ENCODE results near the gene MRGPRX3. TPM values are rescaled to one million over a fixed set of nuclear protein-coding genes. Genes with fewer than 3 reads are reported as not detected.
A peak's percentile ranks its signal among the peaks of the same experiment; 100 is the strongest.

MRGPRX3 gene
- total and polyA plus RNA-seq, 8 donors = not detected

- H3K4me1 ChIP-seq = no peaks in the 10 kb centered on the region
- WGBS, 2 donors = 77 to 82% methylated on average over 3 of the region's 3 CpGs
- no peak for TF ChIP-seq CTCF (IDR thresholded peaks at IDR 0.05)
- H3K27ac ChIP-seq = no peak overlapping the region
- ATAC-seq = no peak
- intact Hi-C loops (cut with DNase I) = no loop called here
- H3K27me3 ChIP-seq = peaks cover 0 to 4% (median 0%) of the 10 kb centered on the region in 4 donors
- no peaks in the 10 kb centered on the region for H3K9me3 ChIP-seq
- FAIRE-seq = no peak
- no peaks in the 10 kb centered on the region for H3K36me3 ChIP-seq
- no peak for DNase-seq
- H3K4me3 ChIP-seq = no peak overlapping the region
Observed at GRCh38 chr11:18151581-18151980, 19.2 kb downstream of the MRGPRX3 start.

GRCh38 chr11:18168372-18168771 is 36.0 kb downstream of the MRGPRX3 start:
- DNase-seq (no peak), ATAC-seq (no peak), FAIRE-seq (no peak)
- Histone ChIP-seq H3K27ac (no peak overlapping the region), H3K9me3 (no peaks in the 10 kb centered on the region), H3K27me3 (no peaks in the 10 kb centered on the region), H3K4me3 (no peak overlapping the region), H3K36me3 (no peaks in the 10 kb centered on the region), H3K4me1 (no peaks in the 10 kb centered on the region)
- intact Hi-C loops (cut with DNase I) = no loop called here
- WGBS, 2 donors = 46 to 61% methylated on average over 1 of the region's 1 CpG
- TF ChIP-seq CTCF (IDR thresholded peaks at IDR 0.05) = no peak

- FAIRE-seq (no peak), ATAC-seq (peak in 3 of 4 donors; percentile 33 to 56 (median 51)), DNase-seq (no peak)
- H3K4me1 ChIP-seq = no peaks in the 10 kb centered on the region
- intact Hi-C loops (cut with DNase I) = no loop called here
- TF ChIP-seq CTCF (IDR thresholded peaks at IDR 0.05) = no peak
- H3K27me3 ChIP-seq = peaks cover 0 to 6% (median 0%) of the 10 kb centered on the region in 4 donors
- no peak overlapping the region for H3K27ac ChIP-seq
- no peaks in the 10 kb centered on the region for H3K9me3 ChIP-seq
- H3K36me3 ChIP-seq = no peaks in the 10 kb centered on the region
- WGBS, 2 donors = 50 to 68% methylated on average over 4 of the region's 4 CpGs
- H3K4me3 ChIP-seq = no peak overlapping the region
Observed at GRCh38 chr11:18171377-18172000, 39.1 kb downstream of the MRGPRX3 start.

GRCh38 chr11:18172666-18173065 is 40.3 kb downstream of the MRGPRX3 start, which contains the start of gene MRGPRX4:
Gene MRGPRX4 (plus strand): TSS chr11:18172837. CDS start chr11:18173257, 420 bp downstream.
- no peak within 1 kb of the TSS for H3K27ac ChIP-seq
- no peaks in the 10 kb centered on the region for H3K36me3 ChIP-seq
- DNase-seq (no peak), FAIRE-seq (no peak), ATAC-seq (no peak)
- H3K27me3 ChIP-seq = peaks cover 0 to 6% (median 0%) of the 10 kb centered on the region in 4 donors
- no peaks in the 10 kb centered on the region for H3K4me1 ChIP-seq
- H3K4me3 ChIP-seq = no peak within 1 kb of the TSS
- intact Hi-C loops (cut with DNase I) = no loop called here
- no peak for TF ChIP-seq CTCF (IDR thresholded peaks at IDR 0.05)
- WGBS, 2 donors = 60 to 62% methylated on average over 3 of the region's 3 CpGs
- H3K9me3 ChIP-seq = no peaks in the 10 kb centered on the region

GRCh38 chr11:18173225-18173866 is 41.0 kb downstream of the MRGPRX3 start:
- FAIRE-seq = no peak

More at GRCh38 chr11:18173225-18173866, 41.0 kb downstream of the MRGPRX3 start:
- 76 to 84% methylated on average over 28 of the region's 28 CpGs for WGBS, 2 donors
- H3K4me3 ChIP-seq = no peak overlapping the region
- H3K36me3 ChIP-seq = no peaks in the 10 kb centered on the region
- intact Hi-C loops (cut with DNase I) = no loop called here
- DNase-seq = no peak
- H3K9me3 ChIP-seq = no peaks in the 10 kb centered on the region
- no peak for TF ChIP-seq CTCF (IDR thresholded peaks at IDR 0.05)
- no peak for ATAC-seq
- peaks cover 0 to 6% (median 0%) of the 10 kb centered on the region in 4 donors for H3K27me3 ChIP-seq
- no peak overlapping the region for H3K27ac ChIP-seq
- H3K4me1 ChIP-seq = no peaks in the 10 kb centered on the region

All from pancreas (tissue), 10 donors.